GM10847 (cell line): ENCODE results near the gene NUDCD3.

Experiments
- POLR2A ChIP-seq: IDR thresholded peaks from 2 replicates; pipeline ENCODE4 v1.6.1; 2011; ENCODE audit not compliant: insufficient read length; ENCODE audit errors: extremely low read depth

The NUDCD3 gene

DNA sequence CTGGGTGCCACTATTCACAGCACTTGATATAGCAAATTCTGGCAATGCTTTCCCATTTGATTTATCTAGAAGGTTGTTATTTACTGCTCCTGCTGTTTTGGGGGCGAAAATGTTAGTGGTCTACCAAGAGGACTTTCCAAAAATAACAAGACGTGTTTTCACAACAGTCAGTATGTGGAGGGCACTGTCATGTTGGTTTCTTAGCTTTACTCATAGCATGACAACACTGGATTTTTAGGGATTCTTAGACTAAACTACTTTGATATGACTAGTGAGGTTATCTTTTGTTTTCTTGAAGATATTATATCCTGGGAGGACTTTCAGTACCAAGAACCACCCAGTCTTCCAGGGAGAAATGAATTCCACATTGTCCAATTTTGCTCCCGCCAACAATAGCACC lies 49.4 kb downstream of the NUDCD3 start:
- TF ChIP-seq POLR2A: no peak

- TF ChIP-seq POLR2A: no peak
Measured at GRCh38 chr7:44440577-44441078, 49.8 kb downstream of the NUDCD3 start.

- TF ChIP-seq POLR2A: no peak
Measured at GRCh38 chr7:44439926-44440325, 50.5 kb downstream of the NUDCD3 start.

DNA sequence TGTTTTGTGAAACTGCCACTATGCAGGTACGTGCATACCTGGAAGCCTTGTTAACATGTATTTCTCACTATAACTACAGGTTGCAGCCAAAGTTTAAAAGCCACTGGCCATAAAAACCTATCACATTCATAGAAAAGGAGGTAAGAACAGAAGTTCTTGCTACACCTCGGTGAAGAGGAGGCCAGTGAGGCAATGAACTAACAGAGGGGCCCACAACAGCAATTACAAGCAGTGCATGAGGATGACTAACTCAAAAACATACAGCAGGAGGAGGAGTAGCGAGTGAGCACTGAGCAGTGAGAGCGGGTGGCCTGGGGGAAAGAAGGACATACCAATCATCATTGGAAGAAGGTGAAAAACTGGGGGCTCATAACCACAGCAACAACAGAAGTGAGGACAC lies 51.6 kb downstream of the NUDCD3 start:
- TF ChIP-seq POLR2A: no peak

GRCh38 chr7:44434201-44434600 lies 56.3 kb downstream of the NUDCD3 start:
- no peak for TF ChIP-seq POLR2A

- TF ChIP-seq POLR2A: no peak
Measured at GRCh38 chr7:44433255-44434022, 57.0 kb downstream of the NUDCD3 start.

DNA sequence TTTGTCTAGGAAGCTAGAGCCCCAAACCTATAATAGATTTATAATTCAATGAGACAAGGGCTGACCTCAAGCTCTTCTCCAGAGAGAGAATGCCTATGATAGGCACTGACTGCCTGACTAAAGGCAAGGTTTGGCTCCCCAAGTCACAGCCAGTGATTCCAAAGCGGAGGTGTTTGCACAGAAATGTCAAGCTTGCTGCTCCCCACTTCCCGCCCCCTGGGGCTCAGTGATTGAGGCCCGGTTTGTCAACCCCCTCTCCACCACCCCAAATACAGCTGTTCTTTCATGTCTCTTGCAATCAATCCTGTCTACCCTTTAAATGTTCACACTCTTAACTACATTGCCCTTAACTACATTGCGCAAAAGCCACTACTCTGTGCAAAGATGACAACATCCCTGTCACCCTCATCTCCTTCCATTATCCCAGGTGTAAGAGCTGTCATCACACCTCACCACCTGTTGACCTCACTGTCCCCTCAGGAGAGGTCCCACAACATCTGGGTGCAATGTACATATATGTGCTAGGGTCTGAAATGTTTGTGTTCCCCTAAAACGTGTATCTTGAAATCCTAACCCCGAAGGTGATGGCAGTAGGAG lies 58.0 kb downstream of the NUDCD3 start:
- no peak for TF ChIP-seq POLR2A

GRCh38 chr7:44431091-44431608 lies 59.3 kb downstream of the NUDCD3 start:
- no peak for TF ChIP-seq POLR2A

GRCh38 chr7:44430054-44430453 lies 60.4 kb downstream of the NUDCD3 start:
- no peak for TF ChIP-seq POLR2A

DNA sequence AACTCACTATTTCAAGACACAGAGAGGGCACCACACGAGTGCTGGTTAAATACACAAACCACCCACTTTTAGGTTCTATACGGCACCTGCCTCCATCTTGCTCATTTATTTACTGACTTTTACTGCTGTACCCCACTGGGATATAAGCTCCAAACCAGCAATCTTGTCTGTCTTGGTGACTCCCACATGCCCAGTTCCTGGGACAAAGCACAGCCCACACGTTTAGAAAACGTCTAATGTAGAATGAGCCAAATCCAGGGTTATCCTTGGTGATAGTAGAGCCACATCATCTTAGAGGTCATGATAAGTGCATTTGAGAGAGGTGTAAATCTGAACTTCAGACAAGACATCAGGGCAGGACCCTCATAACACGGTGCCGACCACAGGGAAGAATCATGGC lies 73.5 kb downstream of the NUDCD3 start:
- no peak for TF ChIP-seq POLR2A

DNA sequence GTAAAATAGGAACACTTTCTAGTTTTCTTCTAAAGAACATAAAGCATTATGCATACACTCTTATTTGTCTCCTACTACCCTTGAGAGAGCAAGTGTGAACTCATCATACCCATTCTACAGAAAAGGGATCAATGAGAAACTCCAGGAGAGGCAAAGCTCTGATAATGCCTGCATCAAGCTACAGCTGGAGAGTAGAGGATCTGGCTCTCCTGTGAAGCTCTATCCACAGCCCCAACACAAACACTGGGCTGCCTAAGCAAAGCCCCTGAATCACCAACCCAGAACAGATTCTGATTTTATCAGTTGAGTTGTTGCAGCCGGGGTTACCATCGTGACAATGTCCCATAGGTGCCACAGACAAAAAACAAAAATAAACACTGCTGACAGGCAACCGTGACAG lies 74.9 kb downstream of the NUDCD3 start:
- TF ChIP-seq POLR2A: no peak

GRCh38 chr7:44415047-44415446 lies 75.4 kb downstream of the NUDCD3 start:
- TF ChIP-seq POLR2A: no peak

DNA sequence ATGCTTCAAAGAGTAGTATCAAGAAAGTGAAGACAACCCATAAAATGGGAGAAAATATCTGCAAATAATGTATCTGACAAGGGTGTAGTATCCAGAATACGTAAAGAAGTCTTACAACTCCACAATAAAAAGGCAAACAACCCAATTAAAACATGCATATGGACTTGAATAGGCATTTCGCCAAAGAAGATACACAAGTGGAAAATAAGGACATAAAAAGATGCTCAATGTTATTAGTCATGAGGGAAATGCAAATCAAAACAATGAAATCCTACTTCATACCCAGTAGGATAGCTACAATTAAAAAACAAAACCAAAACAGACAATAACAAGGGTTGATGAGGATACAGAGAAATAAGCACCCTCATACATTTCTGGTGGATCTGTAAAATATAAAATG lies 79.2 kb downstream of the NUDCD3 start:
- TF ChIP-seq POLR2A: no peak

DNA sequence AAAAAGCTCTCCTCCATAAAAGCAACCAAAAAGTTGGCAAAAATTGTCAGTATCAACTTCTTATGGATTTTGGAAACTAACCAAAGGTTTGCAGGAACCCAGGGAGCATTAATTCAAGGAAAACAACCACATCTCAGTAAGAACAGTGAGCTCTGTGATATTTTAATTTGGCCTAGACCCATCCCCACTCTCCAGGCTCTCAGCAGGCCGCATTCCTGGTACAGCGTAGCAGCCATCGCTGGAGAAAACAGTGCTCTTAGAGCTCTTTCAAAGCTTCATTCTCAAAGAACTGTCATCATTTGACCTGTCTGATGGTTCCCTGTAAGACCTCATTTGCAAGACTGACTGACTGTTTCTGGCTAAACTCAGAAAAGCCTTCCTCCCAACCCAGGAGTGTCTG lies 81.9 kb downstream of the NUDCD3 start:
- no peak for TF ChIP-seq POLR2A

DNA sequence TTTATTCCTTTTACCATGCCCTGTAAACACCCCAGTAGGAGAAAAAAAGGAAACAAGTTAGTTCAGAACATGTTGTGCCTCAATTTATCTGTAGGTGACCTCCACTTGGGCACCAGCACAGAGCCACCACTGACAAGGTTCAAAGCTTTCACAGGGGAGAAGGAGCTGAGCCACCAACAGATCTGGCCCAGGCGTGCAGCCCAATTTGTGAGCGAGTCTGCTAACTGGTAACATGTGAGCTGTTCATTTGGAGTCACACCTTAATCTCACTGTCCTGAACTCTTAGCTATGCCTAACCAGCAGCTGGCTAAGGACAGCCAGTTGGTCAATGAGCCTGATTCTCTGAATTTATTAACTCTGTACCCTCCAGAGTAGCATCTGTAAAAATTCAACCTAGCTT lies 86.7 kb downstream of the NUDCD3 start:
- TF ChIP-seq POLR2A: no peak

GRCh38 chr7:44403176-44403759 lies 87.2 kb downstream of the NUDCD3 start:
- no peak for TF ChIP-seq POLR2A
